Measurements from ENCODE around the gene CHGA.

Gene CHGA

GRCh38 chr14:92982956-92983355 lies 60.0 kb downstream of the CHGA start:
- no peak for DNase-seq (ENCODE audit: low read depth)

DNA sequence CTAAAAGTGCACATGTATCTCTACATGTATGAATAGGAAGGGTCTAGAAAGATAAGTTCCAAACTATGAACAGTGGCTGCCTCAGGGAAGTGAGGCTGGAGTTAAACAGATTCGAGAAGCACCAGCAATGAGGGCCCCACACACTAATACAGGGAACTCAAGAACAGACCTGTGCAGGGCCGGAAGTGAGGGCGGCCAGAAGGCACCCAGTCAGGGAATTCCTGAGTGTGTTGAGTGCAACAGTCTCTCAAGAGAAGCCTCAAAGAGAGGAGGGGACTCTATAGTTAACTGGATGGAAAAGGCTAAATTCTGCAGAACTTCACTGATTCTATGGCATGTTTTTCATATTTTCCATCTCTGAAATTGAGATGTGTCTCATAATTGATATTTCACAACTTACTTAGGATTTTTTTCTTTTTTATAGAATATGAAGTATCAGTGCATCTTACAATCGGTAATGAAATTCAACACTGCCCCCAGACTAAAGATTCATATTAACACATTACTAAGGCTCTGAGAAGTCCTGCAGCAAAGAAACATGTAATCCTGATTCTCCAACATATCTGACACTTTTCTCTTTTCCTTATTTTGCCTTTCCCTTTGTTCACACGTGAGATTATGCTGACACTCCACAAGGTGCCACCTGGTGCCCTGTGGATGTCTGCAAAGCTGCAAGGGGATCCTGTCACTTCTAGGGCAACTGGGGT lies 61.3 kb downstream of the CHGA start:
- DNase-seq (ENCODE audit: low read depth) = no peak
